Activated CD4-positive, alpha-beta T cell treated with anti-CD3 and anti-CD28 coated beads, Interleukin-2, amount 10 ng/mL, durations not matched to agents 24 days and 14 days (primary cell): Measurements from ENCODE around the gene ADAM8. TPM values are rescaled to one million over a fixed set of nuclear protein-coding genes. Genes with fewer than 3 reads are reported as not detected.
A peak's percentile ranks its signal among the peaks of the same experiment; 100 is the strongest.
"Not testable (repeated sequence)": the region's sequence is repeated elsewhere in the genome, so short reads cannot be mapped to it uniquely, and the experiment has no call there.

Experiments used
- DNase-seq: peaks from one replicate; pipeline ENCODE4 v3.0.0; 2022
- H3K27ac Mint-ChIP-seq: one replicate; pipeline ENCODE4 v1.8.0; 2022; ENCODE audit warnings: mild to moderate bottlenecking, mixed read lengths
- H3K27me3 Mint-ChIP-seq: one replicate; pipeline ENCODE4 v1.8.0; 2022; ENCODE audit warnings: mixed read lengths
- H3K36me3 Mint-ChIP-seq: one replicate; pipeline ENCODE4 v1.8.0; 2022; ENCODE audit warnings: low read depth, mild to moderate bottlenecking, mixed read lengths
- H3K4me1 Mint-ChIP-seq: one replicate; pipeline ENCODE4 v1.8.0; 2021; ENCODE audit warnings: mixed read lengths
- H3K4me3 Mint-ChIP-seq: one replicate; pipeline ENCODE4 v1.8.0; 2022; ENCODE audit warnings: mild to moderate bottlenecking, moderate library complexity, mixed read lengths
- H3K9me3 Mint-ChIP-seq: one replicate; pipeline ENCODE4 v1.8.0; 2021; ENCODE audit warnings: mixed read lengths
- intact Hi-C: fragments of 100-400 bp; cut with micrococcal nuclease; formaldehyde crosslinking; loops from one replicate; pipeline ENCODE4 v1.15.1; 2023
- total RNA-seq: library from RNA; stranded (reverse); gene quantifications from 2 replicates; pipeline ENCODE4 v1.2.3, GENCODE V29; 2022

The ADAM8 gene
- total RNA-seq, 1 donor from 2014 or later = 143 TPM

- Mint-ChIP-seq H3K9me3 (no peaks in the 10 kb centered on the region), H3K36me3 (no peaks in the 10 kb centered on the region), H3K27me3 (peaks cover 56% of the 10 kb centered on the region), H3K4me1 (peaks cover 13% of the 10 kb centered on the region), H3K27ac (no peak within 1 kb of the TSS), H3K4me3 (no peak within 1 kb of the TSS)
- DNase-seq = no peak
- intact Hi-C loops = no loop called here
Observed at GRCh38 chr10:133237588-133238465, 38.8 kb downstream of the ADAM8 start, which contains the start of gene VENTX. Gene VENTX (plus strand): TSS chr10:133237855. CDS start chr10:133237915, 60 bp downstream.

- intact Hi-C loops = no loop called here
- Mint-ChIP-seq H3K4me1 (peaks cover 11% of the 10 kb centered on the region), H3K27ac (no peak overlapping the region), H3K9me3 (no peaks in the 10 kb centered on the region), H3K36me3 (no peaks in the 10 kb centered on the region), H3K4me3 (no peak overlapping the region), H3K27me3 (peaks cover 56% of the 10 kb centered on the region)
- no peak for DNase-seq
Observed at GRCh38 chr10:133237241-133237587, 39.5 kb downstream of the ADAM8 start.

GRCh38 chr10:133236401-133237240 is 40.0 kb downstream of the ADAM8 start:
- intact Hi-C loops = no loop called here
- DNase-seq = no peak
- Mint-ChIP-seq H3K27ac (no peak overlapping the region), H3K4me3 (no peak overlapping the region), H3K27me3 (peaks cover 61% of the 10 kb centered on the region), H3K36me3 (no peaks in the 10 kb centered on the region), H3K9me3 (no peaks in the 10 kb centered on the region), H3K4me1 (peaks cover 8% of the 10 kb centered on the region)

GRCh38 chr10:133235932-133236331 is 40.7 kb downstream of the ADAM8 start:
- H3K4me3 Mint-ChIP-seq = peak overlapping the region; percentile 26
- DNase-seq = no peak
- intact Hi-C loops = no loop called here
- H3K27ac Mint-ChIP-seq = no peak overlapping the region
- no peaks in the 10 kb centered on the region for H3K36me3 Mint-ChIP-seq
- peaks cover 5% of the 10 kb centered on the region for H3K4me1 Mint-ChIP-seq
- H3K9me3 Mint-ChIP-seq = no peaks in the 10 kb centered on the region
- H3K27me3 Mint-ChIP-seq = peaks cover 58% of the 10 kb centered on the region

- H3K4me3 Mint-ChIP-seq = peak overlapping the region; percentile 66
- intact Hi-C loops = no loop called here
- no peak for DNase-seq
- H3K9me3 Mint-ChIP-seq = no peaks in the 10 kb centered on the region
- H3K27ac Mint-ChIP-seq = no peak overlapping the region
- H3K27me3 Mint-ChIP-seq = peaks cover 55% of the 10 kb centered on the region
- peaks cover 5% of the 10 kb centered on the region for H3K4me1 Mint-ChIP-seq
- no peaks in the 10 kb centered on the region for H3K36me3 Mint-ChIP-seq
Observed at GRCh38 chr10:133235265-133235855, 41.3 kb downstream of the ADAM8 start.

- H3K9me3 Mint-ChIP-seq, H3K36me3 Mint-ChIP-seq, DNase-seq, intact Hi-C loops, H3K4me1 Mint-ChIP-seq, H3K27ac Mint-ChIP-seq: not testable (repeated sequence)
- peak overlapping the region; percentile 66 for H3K4me3 Mint-ChIP-seq
- H3K27me3 Mint-ChIP-seq = peaks cover 55% of the 10 kb centered on the region
Observed at GRCh38 chr10:133234796-133235195, 41.9 kb downstream of the ADAM8 start.

- H3K9me3 Mint-ChIP-seq = no peaks in the 10 kb centered on the region
- intact Hi-C loops = no loop called here
- no peak overlapping the region for H3K27ac Mint-ChIP-seq
- no peak overlapping the region for H3K4me3 Mint-ChIP-seq
- H3K27me3 Mint-ChIP-seq = peaks cover 59% of the 10 kb centered on the region
- DNase-seq = no peak
- H3K36me3 Mint-ChIP-seq = peaks cover 2% of the 10 kb centered on the region
- peaks cover 10% of the 10 kb centered on the region for H3K4me1 Mint-ChIP-seq
Observed at GRCh38 chr10:133231946-133232574, 44.6 kb downstream of the ADAM8 start.

GRCh38 chr10:133231244-133231945 is 45.3 kb downstream of the ADAM8 start:
- intact Hi-C loops = no loop called here
- no peak for DNase-seq
- H3K9me3 Mint-ChIP-seq = no peaks in the 10 kb centered on the region
- peak overlapping the region; percentile 56 for H3K27ac Mint-ChIP-seq
- no peak overlapping the region for H3K4me3 Mint-ChIP-seq
- H3K27me3 Mint-ChIP-seq = peaks cover 62% of the 10 kb centered on the region
- H3K4me1 Mint-ChIP-seq = peaks cover 14% of the 10 kb centered on the region
- peaks cover 2% of the 10 kb centered on the region for H3K36me3 Mint-ChIP-seq

GRCh38 chr10:133230387-133231195 is 46.1 kb downstream of the ADAM8 start:
- no peak overlapping the region for H3K27ac Mint-ChIP-seq
- peaks cover 2% of the 10 kb centered on the region for H3K36me3 Mint-ChIP-seq
- DNase-seq = peak; percentile 69
- H3K27me3 Mint-ChIP-seq = peaks cover 58% of the 10 kb centered on the region
- intact Hi-C loops = no loop called here
- H3K4me3 Mint-ChIP-seq = no peak overlapping the region
- peaks cover 19% of the 10 kb centered on the region for H3K4me1 Mint-ChIP-seq
- no peaks in the 10 kb centered on the region for H3K9me3 Mint-ChIP-seq

- Mint-ChIP-seq H3K4me1 (peaks cover 21% of the 10 kb centered on the region), H3K9me3 (no peaks in the 10 kb centered on the region), H3K27ac (peak within 1 kb of the TSS; percentile 44), H3K27me3 (peaks cover 56% of the 10 kb centered on the region), H3K36me3 (peaks cover 2% of the 10 kb centered on the region), H3K4me3 (peak within 1 kb of the TSS; percentile 51)
- intact Hi-C loops = no loop called here
- DNase-seq = no peak
Observed at GRCh38 chr10:133230044-133230361, 46.7 kb downstream of the ADAM8 start, which contains the start of gene UTF1. Gene UTF1 (plus strand): TSS chr10:133230217. CDS start chr10:133230289, 72 bp downstream.

GRCh38 chr10:133229265-133230043 is 47.2 kb downstream of the ADAM8 start:
- H3K4me3 Mint-ChIP-seq = peak overlapping the region; percentile 51
- H3K27me3 Mint-ChIP-seq = peaks cover 53% of the 10 kb centered on the region
- H3K27ac Mint-ChIP-seq = peak overlapping the region; percentile 44
- no peaks in the 10 kb centered on the region for H3K9me3 Mint-ChIP-seq
- H3K36me3 Mint-ChIP-seq = peaks cover 2% of the 10 kb centered on the region
- H3K4me1 Mint-ChIP-seq = peaks cover 21% of the 10 kb centered on the region
- intact Hi-C loops = no loop called here
- no peak for DNase-seq

- Mint-ChIP-seq H3K9me3 (no peaks in the 10 kb centered on the region), H3K4me1 (peaks cover 21% of the 10 kb centered on the region), H3K27me3 (peaks cover 35% of the 10 kb centered on the region), H3K27ac (no peak overlapping the region), H3K36me3 (peaks cover 2% of the 10 kb centered on the region), H3K4me3 (no peak overlapping the region)
- no peak for DNase-seq
- intact Hi-C loops = no loop called here
Observed at GRCh38 chr10:133227256-133227655, 49.4 kb downstream of the ADAM8 start.
